Mesothelial cell of epicardium (in vitro differentiated cells): Measurements from ENCODE around the gene CIBAR2. TPM values are rescaled to one million over a fixed set of nuclear protein-coding genes. Genes with fewer than 3 reads are reported as not detected.

Experiments used
- DNase-seq, 2 experiments: peaks; one replicate each; pipeline ENCODE4 v3.0.0; 2021; ENCODE audit warnings: low spot score in 2 of 2; ENCODE audit not compliant: unreplicated experiment in 2 of 2
- H3K27ac Mint-ChIP-seq: 2 replicates; pipeline ENCODE4 v1.8.0; 2021; ENCODE audit warnings: mixed read lengths
- H3K27me3 Mint-ChIP-seq: 2 replicates; pipeline ENCODE4 v1.8.0; 2021; ENCODE audit warnings: low read depth, mixed read lengths
- H3K36me3 Mint-ChIP-seq: 2 replicates; pipeline ENCODE4 v1.8.0; 2021; ENCODE audit warnings: mixed read lengths
- H3K4me1 Mint-ChIP-seq: 2 replicates; pipeline ENCODE4 v1.8.0; 2021; ENCODE audit warnings: mixed read lengths
- H3K4me3 Mint-ChIP-seq: 2 replicates; pipeline ENCODE4 v1.8.0; 2021; ENCODE audit warnings: mild to moderate bottlenecking, moderate library complexity, mixed read lengths
- H3K9me3 Mint-ChIP-seq: 2 replicates; pipeline ENCODE4 v1.8.0; 2021; ENCODE audit warnings: mixed read lengths
- CTCF ChIP-seq: fragments of 200-600 bp; sonication (generic); IDR thresholded peaks from one replicate; pipeline ENCODE4 v1.5.0; 2021; ENCODE audit warnings: antibody characterized with exemption; ENCODE audit not compliant: unreplicated experiment
- total RNA-seq: library from RNA; stranded (reverse); gene quantifications from 3 replicates; pipeline ENCODE4 v1.2.1, GENCODE V29; 2021

CIBAR2 gene
- total RNA-seq, 1 donor from 2014 or later: not detected

GRCh38 chr16:85090873-85091521 lies 21.3 kb downstream of the CIBAR2 start:
- no peaks in the 10 kb centered on the region for H3K36me3 Mint-ChIP-seq
- TF ChIP-seq CTCF: no peak
- H3K27me3 Mint-ChIP-seq: no peaks in the 10 kb centered on the region
- H3K27ac Mint-ChIP-seq: no peak overlapping the region
- H3K4me1 Mint-ChIP-seq: peaks cover 19% of the 10 kb centered on the region
- no peak overlapping the region for H3K4me3 Mint-ChIP-seq
- H3K9me3 Mint-ChIP-seq: no peaks in the 10 kb centered on the region
- DNase-seq: no peak

- no peaks in the 10 kb centered on the region for H3K27me3 Mint-ChIP-seq
- no peaks in the 10 kb centered on the region for H3K36me3 Mint-ChIP-seq
- no peaks in the 10 kb centered on the region for H3K9me3 Mint-ChIP-seq
- peak overlapping the region; percentile 43 for H3K27ac Mint-ChIP-seq
- no peak for TF ChIP-seq CTCF
- H3K4me3 Mint-ChIP-seq: no peak overlapping the region
- no peak for DNase-seq
- peaks cover 19% of the 10 kb centered on the region for H3K4me1 Mint-ChIP-seq
These were observed 22.1 kb downstream of the CIBAR2 start for GRCh38 chr16:85090181-85090580.

GRCh38 chr16:85089525-85089924 lies 22.7 kb downstream of the CIBAR2 start:
- Mint-ChIP-seq H3K27ac (peak overlapping the region; percentile 43), H3K4me1 (peaks cover 19% of the 10 kb centered on the region), H3K4me3 (no peak overlapping the region), H3K36me3 (no peaks in the 10 kb centered on the region), H3K27me3 (no peaks in the 10 kb centered on the region), H3K9me3 (no peaks in the 10 kb centered on the region)
- DNase-seq: no peak
- no peak for TF ChIP-seq CTCF

GRCh38 chr16:85088570-85089199 lies 23.6 kb downstream of the CIBAR2 start:
- H3K9me3 Mint-ChIP-seq: no peaks in the 10 kb centered on the region
- peaks cover 1% of the 10 kb centered on the region for H3K27me3 Mint-ChIP-seq
- H3K4me3 Mint-ChIP-seq: no peak overlapping the region
- DNase-seq: no peak
- H3K4me1 Mint-ChIP-seq: peaks cover 20% of the 10 kb centered on the region
- H3K27ac Mint-ChIP-seq: no peak overlapping the region
- no peak for TF ChIP-seq CTCF
- H3K36me3 Mint-ChIP-seq: no peaks in the 10 kb centered on the region

GRCh38 chr16:85087899-85088569 lies 24.2 kb downstream of the CIBAR2 start:
- TF ChIP-seq CTCF: no peak
- DNase-seq: no peak
- Mint-ChIP-seq H3K4me1 (peaks cover 26% of the 10 kb centered on the region), H3K27ac (no peak overlapping the region), H3K27me3 (peaks cover 8% of the 10 kb centered on the region), H3K36me3 (no peaks in the 10 kb centered on the region), H3K4me3 (no peak overlapping the region), H3K9me3 (no peaks in the 10 kb centered on the region)
